Liver (tissue), 3 donors: Measurements from ENCODE around the gene CAPSL.

ENCODE experiments used
- CTCF ChIP-seq: fragments of 150-350 bp; IDR thresholded peaks from 2 replicates; pipeline ENCODE4 v1.5.1; 2017; ENCODE audit warnings: improper control_type of control experiment, low read depth, low read length; ENCODE audit not compliant: missing input control
- EGR1 ChIP-seq, 2 donors: IDR thresholded peaks; 2 replicates each; pipeline ENCODE4 v1.6.1; 2016 to 2018; ENCODE audit warnings: antibody characterized with exemption in 2 of 2, low read depth in 2 of 2
- FOXA1 ChIP-seq: IDR thresholded peaks from 2 replicates; pipeline ENCODE4 v1.6.1; 2016; ENCODE audit warnings: antibody characterized with exemption
- GABPA ChIP-seq, 2 donors: IDR thresholded peaks in 1 of 2; conservative IDR thresholded peaks in 1 of 2; 2 replicates each; pipeline ENCODE4 v1.6.1; 2016; ENCODE audit warnings: antibody characterized with exemption in 2 of 2, mild to moderate bottlenecking in 1 of 2, moderate library complexity in 1 of 2
- SP1 ChIP-seq: IDR thresholded peaks from 2 replicates; pipeline ENCODE4 v1.6.1; 2018; ENCODE audit warnings: antibody characterized with exemption, mild to moderate bottlenecking
- TAF1 ChIP-seq: conservative IDR thresholded peaks from 2 replicates; pipeline ENCODE4 v1.6.1; 2016; ENCODE audit warnings: antibody characterized with exemption, mild to moderate bottlenecking
- TF ChIP-seq, protein P1 (sequence below): IDR thresholded peaks from 2 replicates; pipeline ENCODE4 v1.6.1; 2016; ENCODE audit warnings: antibody characterized with exemption, mild to moderate bottlenecking
- TF ChIP-seq, protein P2 (sequence below): IDR thresholded peaks from 2 replicates; pipeline ENCODE4 v1.6.1; 2016; ENCODE audit warnings: antibody characterized with exemption
- TF ChIP-seq, protein P3 (sequence below): IDR thresholded peaks from 2 replicates; pipeline ENCODE4 v1.6.1; 2016; ENCODE audit warnings: antibody characterized with exemption
- donor health status: healthy.
- donor health status: healthy.

- no peak for TF ChIP-seq CTCF
- TF ChIP-seq GABPA (IDR thresholded peaks at IDR 0.05 in 1 of 2, conservative IDR thresholded peaks at IDR 0.05 in 1 of 2), result no peak
- TF ChIP-seq SP1, result no peak
- TF ChIP-seq TAF1, result no peak
- TF ChIP-seq, protein P1, sequence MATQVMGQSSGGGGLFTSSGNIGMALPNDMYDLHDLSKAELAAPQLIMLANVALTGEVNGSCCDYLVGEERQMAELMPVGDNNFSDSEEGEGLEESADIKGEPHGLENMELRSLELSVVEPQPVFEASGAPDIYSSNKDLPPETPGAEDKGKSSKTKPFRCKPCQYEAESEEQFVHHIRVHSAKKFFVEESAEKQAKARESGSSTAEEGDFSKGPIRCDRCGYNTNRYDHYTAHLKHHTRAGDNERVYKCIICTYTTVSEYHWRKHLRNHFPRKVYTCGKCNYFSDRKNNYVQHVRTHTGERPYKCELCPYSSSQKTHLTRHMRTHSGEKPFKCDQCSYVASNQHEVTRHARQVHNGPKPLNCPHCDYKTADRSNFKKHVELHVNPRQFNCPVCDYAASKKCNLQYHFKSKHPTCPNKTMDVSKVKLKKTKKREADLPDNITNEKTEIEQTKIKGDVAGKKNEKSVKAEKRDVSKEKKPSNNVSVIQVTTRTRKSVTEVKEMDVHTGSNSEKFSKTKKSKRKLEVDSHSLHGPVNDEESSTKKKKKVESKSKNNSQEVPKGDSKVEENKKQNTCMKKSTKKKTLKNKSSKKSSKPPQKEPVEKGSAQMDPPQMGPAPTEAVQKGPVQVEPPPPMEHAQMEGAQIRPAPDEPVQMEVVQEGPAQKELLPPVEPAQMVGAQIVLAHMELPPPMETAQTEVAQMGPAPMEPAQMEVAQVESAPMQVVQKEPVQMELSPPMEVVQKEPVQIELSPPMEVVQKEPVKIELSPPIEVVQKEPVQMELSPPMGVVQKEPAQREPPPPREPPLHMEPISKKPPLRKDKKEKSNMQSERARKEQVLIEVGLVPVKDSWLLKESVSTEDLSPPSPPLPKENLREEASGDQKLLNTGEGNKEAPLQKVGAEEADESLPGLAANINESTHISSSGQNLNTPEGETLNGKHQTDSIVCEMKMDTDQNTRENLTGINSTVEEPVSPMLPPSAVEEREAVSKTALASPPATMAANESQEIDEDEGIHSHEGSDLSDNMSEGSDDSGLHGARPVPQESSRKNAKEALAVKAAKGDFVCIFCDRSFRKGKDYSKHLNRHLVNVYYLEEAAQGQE, result no peak
- TF ChIP-seq FOXA1, result no peak
- TF ChIP-seq EGR1 (IDR thresholded peaks at IDR 0.05; ENCODE audit: low read depth in 2 of 2), result no peak
- TF ChIP-seq, protein P2, sequence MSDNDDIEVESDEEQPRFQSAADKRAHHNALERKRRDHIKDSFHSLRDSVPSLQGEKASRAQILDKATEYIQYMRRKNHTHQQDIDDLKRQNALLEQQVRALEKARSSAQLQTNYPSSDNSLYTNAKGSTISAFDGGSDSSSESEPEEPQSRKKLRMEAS, result no peak
- TF ChIP-seq, protein P3, sequence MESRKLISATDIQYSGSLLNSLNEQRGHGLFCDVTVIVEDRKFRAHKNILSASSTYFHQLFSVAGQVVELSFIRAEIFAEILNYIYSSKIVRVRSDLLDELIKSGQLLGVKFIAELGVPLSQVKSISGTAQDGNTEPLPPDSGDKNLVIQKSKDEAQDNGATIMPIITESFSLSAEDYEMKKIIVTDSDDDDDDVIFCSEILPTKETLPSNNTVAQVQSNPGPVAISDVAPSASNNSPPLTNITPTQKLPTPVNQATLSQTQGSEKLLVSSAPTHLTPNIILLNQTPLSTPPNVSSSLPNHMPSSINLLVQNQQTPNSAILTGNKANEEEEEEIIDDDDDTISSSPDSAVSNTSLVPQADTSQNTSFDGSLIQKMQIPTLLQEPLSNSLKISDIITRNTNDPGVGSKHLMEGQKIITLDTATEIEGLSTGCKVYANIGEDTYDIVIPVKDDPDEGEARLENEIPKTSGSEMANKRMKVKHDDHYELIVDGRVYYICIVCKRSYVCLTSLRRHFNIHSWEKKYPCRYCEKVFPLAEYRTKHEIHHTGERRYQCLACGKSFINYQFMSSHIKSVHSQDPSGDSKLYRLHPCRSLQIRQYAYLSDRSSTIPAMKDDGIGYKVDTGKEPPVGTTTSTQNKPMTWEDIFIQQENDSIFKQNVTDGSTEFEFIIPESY, result no peak
Measured at GRCh38 chr5:35880156-35880555, 58.3 kb downstream of the CAPSL start.
